Ovary (tissue), 9 donors: ENCODE results near the gene UBE2L5. TPM values are rescaled to one million over a fixed set of nuclear protein-coding genes. Genes with fewer than 3 reads are reported as not detected.

Source experiments
- DNase-seq, 5 donors: peaks; one replicate each; pipeline ENCODE4 v3.0.0-alpha.2; 2019 to 2020
- H3K27ac ChIP-seq, 2 donors: fragments of 200-600 bp; one replicate each; pipeline versions ENCODE4 v1.5.1 to v1.8.0; 2019 to 2022
- H3K27me3 ChIP-seq: fragments of 200-600 bp; one replicate; pipeline ENCODE4 v1.8.0; 2022
- H3K36me3 ChIP-seq: fragments of 200-600 bp; sonication (generic); one replicate; pipeline ENCODE4 v1.5.1; 2019
- H3K4me1 ChIP-seq: one replicate; pipeline ENCODE4 v1.8.1; 2013; ENCODE audit warnings: mild to moderate bottlenecking, moderate library complexity; ENCODE audit not compliant: insufficient read depth
- H3K4me3 ChIP-seq: fragments of 200-600 bp; sonication (generic); one replicate; pipeline ENCODE4 v1.5.1; 2017
- H3K9me3 ChIP-seq, 2 donors: fragments of 200-600 bp in 1 of 2; sonication (generic) in 1 of 2; one replicate each; pipeline versions ENCODE4 v1.5.1 to v1.8.1; 2013 to 2019; ENCODE audit warnings: mild to moderate bottlenecking in 1 of 2, moderate library complexity in 1 of 2
- CTCF ChIP-seq, 3 donors: fragments of 450-650 bp in 2 of 3; fragments of 200-600 bp in 1 of 3; IDR thresholded peaks; one replicate each; pipeline versions ENCODE4 v1.5.1 to v1.8.0; 2016 to 2022; ENCODE audit warnings: antibody characterized with exemption in 3 of 3, mild to moderate bottlenecking in 1 of 3
- EP300 ChIP-seq: sonication (generic); formaldehyde crosslinking; IDR thresholded peaks from one replicate; pipeline ENCODE4 v1.6.1; 2017; ENCODE audit warnings: antibody characterized with exemption
- POLR2A ChIP-seq: fragments of 450-650 bp; IDR thresholded peaks from one replicate; pipeline ENCODE4 v1.6.1; 2017; ENCODE audit warnings: antibody characterized with exemption, mild to moderate bottlenecking, moderate library complexity
- WGBS, 3 donors: extraction: QIAGEN DNeasy Blood & Tissue Kit in 1 of 3; methylation state at CpG; one replicate each; pipeline versions ENCODE4 v1.1.5 to v1.1.7; 2013 to 2017; 5-methylcytosine and 5-hydroxymethylcytosine counted together
- intact Hi-C, 4 donors: fragments of 100-400 bp; cut with DNase I; formaldehyde crosslinking; loops; one replicate each; pipeline versions ENCODE4 v1.11.0 to v1.15.1; 2022 to 2023
- polyA plus RNA-seq, 2 donors: library from polyadenylated mRNA; stranded (reverse); fragments of 200-250 nt in 1 of 2; fragments of 350-450 nt in 1 of 2; fragmentation: Illumina TruSeq in 1 of 2; extraction: RNeasy Lipid Tissue Mini Kit (QIAGEN cat#74804) in 1 of 2; gene quantifications; one replicate each; pipeline ENCODE4 v1.2.3, GENCODE V29; 2013 to 2014
- total RNA-seq, 7 donors: library from RNA; depleted of rRNA in 2 of 7; stranded (reverse); fragments of >200 nt in 2 of 7; fragmentation: NEBNext Ultra II Directional in 3 of 7; extraction: Animal tissue kit (Norgen Biotek cat#: 25700) in 3 of 7; gene quantifications; one replicate each; pipeline versions ENCODE4 v1.1.0 to v1.2.4, GENCODE V29; 2016 to 2023
- donor health status: DM: no; HTN: no; CAD: no; lungs with moderate emphysema.
- donor health status: DM: no; HTN: no; CAD: no.
- donor health status: Bipolar disorder and iron deficiency.
- donor health status: DM: yes; HTN: yes; CAD: no.
- donor health status: DM: no; HTN: no; CAD: no.
- donor health status: DM: yes; HTN: yes; CAD: no.

UBE2L5 gene
- total and polyA plus RNA-seq, 9 donors, result 0.11 to 0.48 (median 0.15) TPM; not detected in 6

DNA sequence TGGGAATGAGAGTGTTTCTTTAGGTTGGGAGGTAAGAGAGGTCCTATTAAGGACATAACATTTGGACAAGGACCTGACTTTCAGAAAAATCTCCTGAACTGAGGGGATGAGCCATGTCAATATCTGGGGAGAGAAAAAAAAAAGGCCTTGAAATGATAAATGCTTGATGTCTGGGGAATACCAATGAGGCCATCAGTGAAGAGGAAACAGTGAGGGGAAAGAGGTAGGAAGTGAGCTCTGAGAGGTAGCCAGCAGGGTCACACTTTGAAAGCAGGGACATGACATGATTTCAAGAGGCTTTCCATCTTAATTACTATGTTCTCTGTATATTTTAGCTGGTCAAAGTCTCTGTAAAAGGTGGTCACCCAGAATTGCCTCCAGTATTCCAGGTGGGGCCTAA is 9.9 kb upstream of the UBE2L5 start:
- TF ChIP-seq POLR2A (no peak), CTCF (IDR thresholded peaks at IDR 0.05) (no peak), EP300 (no peak)
- H3K27ac ChIP-seq, result no peak overlapping the region
- H3K9me3 ChIP-seq, result no peaks in the 10 kb centered on the region
- DNase-seq, result no peak
- intact Hi-C loops, result no loop called here
- H3K27me3 ChIP-seq, result no peaks in the 10 kb centered on the region
- H3K4me3 ChIP-seq, result no peak overlapping the region
- no peaks in the 10 kb centered on the region for H3K36me3 ChIP-seq
- peaks cover 2% of the 10 kb centered on the region for H3K4me1 ChIP-seq

DNA sequence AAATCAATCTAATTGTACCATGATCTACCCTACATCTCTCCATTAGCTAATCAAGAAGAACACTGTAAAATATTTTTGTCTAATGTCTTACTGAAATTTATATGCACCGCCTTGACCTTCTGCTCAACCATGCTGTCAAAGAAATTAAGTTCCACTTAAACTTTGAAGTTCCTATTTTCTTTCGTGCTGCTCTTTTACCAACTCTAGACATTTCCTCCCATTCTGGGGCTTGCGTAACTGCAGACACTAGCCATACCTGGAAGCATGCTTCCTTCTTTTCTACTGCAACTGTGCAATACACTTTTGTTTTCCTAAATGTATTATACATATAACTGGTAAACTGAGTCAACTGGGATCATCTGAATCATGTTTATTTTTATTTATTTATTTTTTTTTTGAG is 8.5 kb upstream of the UBE2L5 start:
- no peaks in the 10 kb centered on the region for H3K36me3 ChIP-seq
- no peak overlapping the region for H3K27ac ChIP-seq
- no peak for TF ChIP-seq POLR2A
- no peak for TF ChIP-seq CTCF (IDR thresholded peaks at IDR 0.05)
- no peak for TF ChIP-seq EP300
- no peaks in the 10 kb centered on the region for H3K9me3 ChIP-seq
- 61% methylated on average over 3 of the region's 3 CpGs for WGBS, 3 donors
- no peak overlapping the region for H3K4me3 ChIP-seq
- H3K4me1 ChIP-seq, result no peaks in the 10 kb centered on the region
- DNase-seq, result no peak
- intact Hi-C loops, result no loop called here
- H3K27me3 ChIP-seq, result no peaks in the 10 kb centered on the region

DNA sequence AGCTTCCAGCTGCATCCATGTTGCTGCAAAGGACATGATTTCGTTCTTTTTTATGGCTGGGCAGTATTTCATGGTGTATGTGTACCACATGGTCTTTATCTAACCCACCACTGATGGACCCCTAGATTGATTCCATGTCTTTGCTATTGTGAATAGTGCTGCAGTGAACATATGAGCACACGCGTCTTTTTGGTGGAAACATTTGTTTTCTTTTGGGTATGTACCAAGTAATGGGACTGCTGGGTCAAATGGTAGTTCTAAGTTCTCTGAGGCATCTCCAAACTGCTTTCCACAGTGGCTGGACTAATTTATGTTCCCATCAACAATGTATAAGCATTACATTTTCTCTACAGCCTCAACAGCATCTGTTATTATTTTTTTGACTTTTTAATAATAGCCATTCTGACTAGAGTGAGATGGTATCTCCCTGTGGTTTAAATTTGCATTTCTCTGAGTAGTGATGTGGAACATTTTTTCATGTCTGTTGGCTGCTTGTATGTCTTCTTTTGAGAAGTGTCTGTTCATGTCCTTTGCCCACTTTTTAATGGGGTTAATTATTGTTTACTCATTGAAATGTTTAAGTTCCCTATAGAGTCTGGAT is 6.8 kb upstream of the UBE2L5 start:
- Histone ChIP-seq H3K36me3 (no peaks in the 10 kb centered on the region), H3K27me3 (no peaks in the 10 kb centered on the region), H3K4me3 (no peak overlapping the region), H3K27ac (no peak overlapping the region), H3K9me3 (no peaks in the 10 kb centered on the region), H3K4me1 (no peaks in the 10 kb centered on the region)
- no peak for TF ChIP-seq CTCF (IDR thresholded peaks at IDR 0.05)
- TF ChIP-seq POLR2A, result no peak
- TF ChIP-seq EP300, result no peak
- intact Hi-C loops, result loop anchor here in 1 of 4 donors (2.0 kb wide), 1 partner anchor 31 kb away; no protein-coding TSS in a partner anchor
- 60 to 85% (median 60%) methylated on average over 3 of the region's 3 CpGs for WGBS, 3 donors
- no peak for DNase-seq

DNA sequence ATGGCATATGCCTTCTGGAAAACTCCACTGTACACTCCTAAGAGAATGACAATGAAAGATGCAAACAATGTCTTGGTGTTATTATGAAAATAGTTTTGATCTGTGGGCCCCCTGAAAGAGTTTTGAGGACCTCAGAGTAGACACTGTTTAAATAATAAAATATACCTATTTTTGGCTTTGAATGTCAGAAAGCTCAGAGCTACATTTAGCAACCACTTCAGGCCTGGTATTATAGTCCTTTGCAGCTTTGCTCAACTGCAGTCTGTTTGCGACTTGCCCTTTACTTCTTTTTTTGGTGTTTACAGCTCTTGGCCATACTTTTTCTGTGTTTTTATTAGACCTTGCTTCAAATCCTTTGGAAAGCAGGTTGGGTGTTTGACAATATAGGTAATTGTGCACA is 5.8 kb upstream of the UBE2L5 start:
- no peak for DNase-seq
- 85 to 95% (median 89%) methylated on average over 1 of the region's 1 CpG for WGBS, 3 donors
- H3K27me3 ChIP-seq, result no peaks in the 10 kb centered on the region
- no peaks in the 10 kb centered on the region for H3K9me3 ChIP-seq
- H3K4me1 ChIP-seq, result no peaks in the 10 kb centered on the region
- no peak overlapping the region for H3K27ac ChIP-seq
- no peak for TF ChIP-seq POLR2A
- TF ChIP-seq EP300, result no peak
- TF ChIP-seq CTCF (IDR thresholded peaks at IDR 0.05), result no peak
- H3K36me3 ChIP-seq, result no peaks in the 10 kb centered on the region
- intact Hi-C loops, result loop anchor here in 1 of 4 donors (2.0 kb wide), 1 partner anchor 30 kb away; no protein-coding TSS in a partner anchor
- no peak overlapping the region for H3K4me3 ChIP-seq
